Mesenteric fat pad (tissue), 1 donor: ENCODE measurements around the gene ADD3. TPM values are rescaled to one million over a fixed set of nuclear protein-coding genes. Genes with fewer than 3 reads are reported as not detected.
"Not testable (repeated sequence)": the region's sequence is repeated elsewhere in the genome, so short reads cannot be mapped to it uniquely, and the experiment has no call there.

Experiments used
- DNase-seq: peaks from one replicate; pipeline ENCODE4 v3.0.0-alpha.2; 2020; ENCODE audit warnings: low spot score
- total RNA-seq: library from RNA; stranded (reverse); fragmentation: NEBNext Ultra II Directional; extraction: Animal tissue kit (Norgen Biotek cat#: 25700); gene quantifications from one replicate; pipeline ENCODE4 v1.2.1, GENCODE V29; 2021
- donor health status: DM: yes; HTN: yes; CAD: no.

Gene ADD3
- total RNA-seq, 1 donor from 2014 or later = 89.6 TPM

DNA sequence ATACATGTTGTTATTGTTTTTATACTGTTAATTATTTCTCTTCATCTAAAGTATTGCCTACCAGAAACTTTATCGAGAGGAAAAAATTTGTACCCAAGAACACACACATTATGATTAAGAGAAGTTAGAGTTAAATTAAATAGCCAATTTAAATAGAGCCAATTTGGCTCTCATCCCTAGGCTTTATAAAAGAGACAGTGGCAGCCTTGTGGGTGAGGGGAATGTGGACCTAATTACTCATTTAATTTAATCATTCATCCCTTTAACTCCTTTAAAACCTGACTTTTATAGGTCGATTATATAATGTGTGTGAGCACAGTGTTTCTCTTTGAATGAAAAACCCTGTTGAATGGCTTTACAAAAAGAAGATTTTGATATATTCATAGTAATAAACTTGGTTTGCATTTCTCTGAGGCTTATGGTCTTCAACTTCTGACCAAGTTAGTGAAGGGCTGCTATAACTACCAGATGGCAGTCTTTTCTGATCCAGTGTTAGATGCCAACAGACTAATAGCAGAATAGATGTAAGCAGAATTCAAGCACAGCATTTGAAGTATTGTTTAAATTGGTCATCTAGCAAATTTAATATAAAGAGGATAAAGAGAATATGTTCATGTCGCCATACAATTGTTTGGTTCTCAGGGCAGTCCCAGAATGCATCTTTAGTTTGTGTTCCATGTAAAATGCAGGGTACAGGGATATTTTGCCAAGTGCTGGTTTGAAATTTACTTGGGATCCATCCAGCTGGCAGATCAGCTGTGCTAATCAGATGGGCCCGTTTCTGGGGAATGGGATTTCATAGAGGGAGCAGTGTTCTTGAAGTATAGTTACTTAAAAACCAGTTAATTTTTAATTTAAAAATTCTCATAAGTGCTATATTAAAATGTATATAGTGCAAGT lies 25.3 kb downstream of the ADD3 start:
- DNase-seq = no peak

DNA sequence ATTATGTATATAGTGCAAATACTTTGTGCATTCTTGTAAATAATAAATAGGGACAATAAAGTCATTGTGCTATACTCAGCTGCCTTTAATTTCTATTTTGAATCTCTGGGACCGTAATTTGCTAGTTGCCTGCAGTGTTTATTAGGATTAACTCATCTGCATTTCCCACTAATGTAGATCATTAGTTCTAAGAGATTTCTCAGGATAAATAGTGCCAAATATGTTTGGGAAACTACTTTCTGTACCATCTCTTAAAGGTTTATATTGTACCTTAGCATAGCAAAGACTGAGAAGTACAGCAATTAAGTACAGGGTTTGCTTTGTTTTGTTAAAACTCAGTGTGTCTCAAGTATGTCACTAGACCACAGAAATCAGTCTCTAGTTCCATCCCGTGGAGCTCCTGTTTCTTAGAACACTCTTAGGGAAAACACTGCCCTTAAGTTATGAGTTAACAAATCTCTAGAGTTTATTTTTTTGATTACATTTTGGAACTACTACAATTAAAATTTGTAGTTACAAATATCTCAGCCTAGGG lies 26.0 kb downstream of the ADD3 start:
- DNase-seq = no peak

DNA sequence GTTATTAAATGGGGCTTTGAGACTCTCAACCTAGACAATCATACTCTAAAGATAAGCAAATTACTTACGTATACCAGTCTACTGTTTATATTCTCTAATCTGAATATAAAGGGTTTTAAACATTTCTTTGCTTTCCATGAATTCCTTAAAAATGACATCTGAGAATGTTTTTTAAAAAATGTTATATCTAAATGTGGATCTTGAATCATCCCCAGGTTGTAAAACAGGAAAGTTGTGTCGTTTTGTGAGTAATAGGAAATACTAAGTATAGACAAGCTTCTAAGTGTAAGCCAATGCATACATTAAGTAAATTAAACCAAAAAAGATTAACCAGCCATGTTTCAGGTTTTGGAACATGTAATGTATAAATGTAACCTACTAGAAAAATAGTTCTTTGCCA lies 26.8 kb downstream of the ADD3 start:
- no peak for DNase-seq

DNA sequence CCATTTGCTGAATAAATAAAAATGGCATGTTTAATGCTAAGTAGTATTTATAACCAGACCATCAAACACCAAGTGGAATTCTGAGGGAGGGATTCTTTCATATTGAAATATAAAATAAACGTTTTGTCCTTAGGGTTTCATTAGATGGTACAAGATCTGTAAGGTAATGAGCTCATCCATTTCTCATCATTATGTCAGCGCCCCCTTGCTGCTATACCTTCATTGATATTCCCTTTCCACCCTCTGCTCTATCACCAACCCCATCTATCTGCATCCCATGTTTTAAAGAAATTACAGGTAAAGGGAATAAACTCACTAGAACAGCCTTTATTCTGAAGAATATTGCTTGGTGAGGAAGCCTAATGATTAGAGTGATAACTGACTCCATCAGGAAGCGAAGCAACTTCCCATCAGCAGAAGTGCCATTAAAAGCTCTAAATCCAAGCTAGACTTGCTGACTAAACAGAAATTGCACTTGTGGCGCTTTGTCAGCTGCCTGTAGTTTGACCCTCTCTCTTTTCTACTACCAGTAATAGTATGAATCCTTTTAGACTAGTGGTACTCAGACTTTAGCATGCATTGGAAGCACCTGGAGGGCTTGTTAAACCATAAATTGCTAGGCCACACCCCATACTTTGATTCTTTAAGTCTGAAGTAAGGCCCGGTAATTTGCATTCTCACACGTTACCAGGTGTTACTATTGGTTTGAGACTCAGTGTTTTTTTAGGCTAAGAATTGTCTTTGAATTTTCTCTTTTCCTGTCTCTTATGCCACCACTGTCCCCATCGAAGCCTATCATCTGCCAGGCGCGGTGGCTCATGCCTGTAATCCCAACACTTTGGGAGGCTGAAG lies 27.5 kb downstream of the ADD3 start:
- DNase-seq = no peak

DNA sequence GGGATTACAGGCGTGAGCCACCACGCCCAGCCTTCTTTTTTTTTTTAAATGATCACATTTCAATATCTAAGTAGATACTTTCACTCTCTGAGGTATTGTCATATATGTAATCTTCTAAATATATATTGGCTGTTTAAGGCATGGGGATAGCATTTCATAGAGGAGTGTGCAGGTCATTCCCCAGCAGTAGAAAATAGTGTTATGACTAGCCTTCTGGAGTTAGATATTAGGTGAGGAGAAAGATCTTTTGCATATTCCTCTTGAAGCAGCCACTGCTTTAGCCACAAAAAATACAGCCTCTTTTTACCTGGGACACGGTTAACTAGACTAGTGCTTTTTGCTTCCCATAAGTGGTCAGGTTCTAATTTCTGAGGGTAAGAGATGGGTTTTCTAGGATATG lies 28.9 kb downstream of the ADD3 start:
- no peak for DNase-seq

GRCh38 chr10:110039254-110039653 lies 31.5 kb downstream of the ADD3 start:
- DNase-seq = no peak

- no peak for DNase-seq
Measured at GRCh38 chr10:110040108-110040507, 32.3 kb downstream of the ADD3 start.

DNA sequence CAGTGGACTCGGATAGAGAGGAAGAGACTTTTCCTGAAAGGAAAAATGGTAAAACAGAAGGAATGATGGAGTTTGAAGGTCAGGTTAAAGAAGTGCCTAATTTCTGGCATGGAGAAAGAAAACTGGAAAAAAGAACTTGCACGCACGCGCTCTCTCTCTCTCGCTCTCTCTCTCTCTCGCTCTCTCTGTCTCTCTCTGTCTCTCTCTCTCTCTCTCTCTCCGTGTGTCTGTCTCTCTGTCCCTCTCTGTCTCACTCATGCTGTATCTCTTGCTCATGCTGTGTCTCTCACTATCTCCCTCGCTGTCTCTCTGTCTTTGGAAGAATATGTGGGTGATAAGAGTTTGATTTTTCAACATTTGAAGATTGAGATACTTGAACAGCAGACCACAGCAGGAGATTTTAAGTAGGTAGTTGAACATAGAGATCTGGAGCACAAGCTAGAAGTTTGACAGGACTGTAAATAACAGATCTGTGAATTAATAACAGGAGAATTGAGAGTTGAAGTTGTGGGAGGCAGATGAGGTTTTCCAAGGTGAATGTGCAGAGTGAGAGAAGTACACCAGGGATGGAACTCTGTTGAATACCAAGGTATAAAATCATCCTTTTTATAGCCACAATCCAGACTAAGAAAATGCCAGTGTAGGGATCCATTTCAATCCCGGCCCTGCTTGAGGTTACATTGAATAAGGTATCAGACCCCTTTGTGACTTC lies 33.1 kb downstream of the ADD3 start:
- no peak for DNase-seq

DNA sequence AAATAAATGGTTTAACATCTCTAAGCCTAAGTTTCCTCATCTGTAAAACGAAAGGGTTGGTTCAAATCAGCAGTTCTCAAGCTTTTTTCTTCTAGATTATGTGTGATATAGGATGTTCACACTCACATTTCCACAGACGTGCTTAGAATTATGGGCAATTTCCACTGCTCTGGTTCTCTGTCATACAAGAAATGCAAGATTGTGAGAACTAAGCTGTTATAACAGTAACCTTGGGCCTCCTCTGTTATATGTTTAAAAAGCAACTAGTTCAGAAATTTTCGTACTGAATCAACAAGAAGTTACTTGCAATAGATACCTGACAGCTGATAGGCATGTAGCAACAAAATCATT lies 33.7 kb downstream of the ADD3 start:
- no peak for DNase-seq

- DNase-seq = no peak
Measured at GRCh38 chr10:110042181-110042580, 34.4 kb downstream of the ADD3 start.

DNA sequence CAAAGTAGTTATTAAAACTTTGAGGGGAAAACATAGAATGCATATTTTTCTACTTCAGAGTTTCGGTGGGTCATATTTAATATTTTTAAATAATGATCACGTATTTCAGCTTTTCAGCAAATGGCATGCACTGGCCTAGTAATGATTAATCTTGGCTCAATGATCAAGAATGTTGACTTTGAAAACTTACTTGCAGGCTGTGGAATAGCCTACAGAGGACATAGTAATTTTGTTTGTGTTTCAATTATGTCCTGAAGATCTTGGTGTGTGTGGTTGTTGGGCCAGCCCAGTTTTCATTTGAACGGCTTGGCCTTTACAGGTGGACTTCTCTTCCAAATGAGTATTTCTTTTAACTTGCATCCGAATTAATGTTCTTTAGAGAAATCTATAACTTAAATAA lies 35.1 kb downstream of the ADD3 start:
- DNase-seq = no peak

- DNase-seq = no peak
Measured at GRCh38 chr10:110044681-110045080, 36.9 kb downstream of the ADD3 start.

DNA sequence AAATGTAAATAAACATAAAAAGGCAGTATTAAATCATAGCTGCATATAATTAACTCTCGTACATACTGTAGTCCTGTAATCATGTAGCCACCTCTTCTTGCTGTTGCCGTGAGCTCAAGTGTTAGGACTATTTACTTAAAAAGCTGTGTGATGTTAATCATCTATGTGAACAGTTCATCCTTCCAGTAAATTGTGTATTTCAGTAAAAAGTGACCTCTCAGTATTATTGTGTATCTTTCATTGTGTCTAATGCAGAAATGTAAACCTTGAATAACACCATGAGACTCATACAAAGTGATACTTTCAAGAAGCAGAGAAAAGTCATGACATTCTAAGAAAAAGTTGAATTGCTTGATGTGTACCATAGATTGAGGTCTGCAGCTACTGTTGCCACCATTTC lies 38.0 kb downstream of the ADD3 start:
- DNase-seq = no peak

DNA sequence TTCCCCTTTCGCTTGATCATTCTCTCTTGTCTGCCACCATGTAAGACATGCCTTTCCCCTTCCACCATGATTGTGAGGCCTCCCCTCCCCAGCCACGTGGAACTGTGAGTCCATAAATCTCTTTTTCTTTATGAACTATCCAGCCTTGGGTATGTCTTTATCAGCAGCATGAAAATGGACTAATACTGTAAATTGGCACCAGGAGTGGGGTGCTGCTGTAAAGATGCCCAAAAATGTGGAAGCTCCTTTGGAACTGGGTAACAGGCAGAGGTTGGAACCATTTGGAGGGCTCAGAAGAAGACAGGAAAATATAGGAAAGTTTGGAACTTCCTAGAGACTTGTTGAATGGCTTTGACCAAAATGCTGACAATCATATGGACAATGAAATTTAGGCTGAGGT lies 40.4 kb downstream of the ADD3 start:
- DNase-seq = not testable (repeated sequence)

DNA sequence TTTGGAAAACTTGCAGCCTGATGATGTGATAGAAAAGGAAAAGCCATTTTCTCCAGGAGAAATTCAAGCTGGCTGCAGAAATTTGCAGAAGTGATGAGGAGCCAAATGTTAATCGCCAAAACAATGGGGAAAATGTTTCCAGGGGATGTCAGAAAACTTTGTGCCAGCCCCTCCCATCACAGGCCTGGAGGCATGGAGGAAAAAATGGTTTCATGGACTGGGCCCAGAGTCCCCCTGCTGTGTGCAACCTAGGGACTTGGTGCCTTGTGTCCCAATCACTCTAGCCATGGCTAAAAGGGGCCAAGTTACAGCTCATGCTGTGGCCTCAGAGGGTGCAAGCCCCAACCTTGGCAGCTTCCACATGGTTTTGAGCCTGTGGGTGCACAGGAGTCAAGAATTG lies 41.0 kb downstream of the ADD3 start:
- DNase-seq = no peak

- DNase-seq = not testable (repeated sequence)
Measured at GRCh38 chr10:110049889-110050591, 42.3 kb downstream of the ADD3 start.

- no peak for DNase-seq
Measured at GRCh38 chr10:110051487-110051886, 43.7 kb downstream of the ADD3 start.

- no peak for DNase-seq
Measured at GRCh38 chr10:110052916-110053315, 45.1 kb downstream of the ADD3 start.

- no peak for DNase-seq
Measured at GRCh38 chr10:110056822-110057221, 49.0 kb downstream of the ADD3 start.

DNA sequence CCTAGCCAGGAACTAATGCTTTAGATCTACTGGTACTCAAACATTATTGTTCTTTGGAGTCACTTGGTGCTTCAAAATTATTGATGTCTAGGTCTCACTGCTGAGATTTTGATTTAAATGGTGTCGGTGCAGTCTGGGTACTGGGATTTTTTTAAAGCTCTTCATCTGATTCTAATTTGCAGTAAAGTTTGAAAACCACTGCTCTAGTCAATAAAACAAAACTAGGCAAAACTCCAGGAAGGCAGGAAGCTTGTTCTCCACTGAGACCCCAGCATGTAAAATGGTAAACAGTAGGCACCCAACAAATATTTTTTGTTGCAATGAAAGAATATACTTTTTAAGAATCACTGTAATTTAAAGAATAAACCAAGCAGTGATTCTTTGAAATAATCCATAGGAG lies 49.7 kb downstream of the ADD3 start:
- no peak for DNase-seq

GRCh38 chr10:110058212-110058611 lies 50.4 kb downstream of the ADD3 start:
- no peak for DNase-seq
